HG03521 (cell line): ENCODE results near the gene PHKB.
"Not testable (repeated sequence)": the region's sequence is repeated elsewhere in the genome, so short reads cannot be mapped to it uniquely, and the experiment has no call there.

Experiments
- ATAC-seq: cut with Tn5 transposase; IDR thresholded peaks from one replicate; pipeline ENCODE4 v1.9.1; 2021; ENCODE audit warnings: mild to moderate bottlenecking, moderate library complexity; ENCODE audit not compliant: unreplicated experiment

PHKB gene

GRCh38 chr16:47554587-47554986, 93.5 kb downstream of the PHKB start:
- ATAC-seq = not testable (repeated sequence)

DNA sequence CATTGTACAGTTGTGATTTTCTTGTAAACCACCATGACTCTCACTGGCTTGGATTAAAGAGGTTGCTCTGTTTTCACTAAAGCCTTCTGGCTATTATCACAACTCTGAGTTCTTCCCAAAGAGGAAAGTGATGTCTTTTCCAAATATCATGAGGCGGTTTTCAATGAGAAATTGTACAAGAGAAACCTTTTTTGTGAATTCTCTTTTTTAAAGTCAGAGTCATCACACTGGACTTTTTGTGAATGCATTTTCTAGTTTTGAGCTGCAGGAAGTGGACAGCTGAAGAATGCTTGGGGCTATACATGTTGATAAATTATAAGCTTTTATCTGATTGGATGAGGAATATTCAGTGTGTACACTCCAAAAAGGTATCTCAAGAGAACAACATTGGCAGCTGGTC, 100.2 kb downstream of the PHKB start:
- ATAC-seq = no peak

- ATAC-seq = no peak
These were observed 101.2 kb downstream of the PHKB start for GRCh38 chr16:47562366-47562765.

DNA sequence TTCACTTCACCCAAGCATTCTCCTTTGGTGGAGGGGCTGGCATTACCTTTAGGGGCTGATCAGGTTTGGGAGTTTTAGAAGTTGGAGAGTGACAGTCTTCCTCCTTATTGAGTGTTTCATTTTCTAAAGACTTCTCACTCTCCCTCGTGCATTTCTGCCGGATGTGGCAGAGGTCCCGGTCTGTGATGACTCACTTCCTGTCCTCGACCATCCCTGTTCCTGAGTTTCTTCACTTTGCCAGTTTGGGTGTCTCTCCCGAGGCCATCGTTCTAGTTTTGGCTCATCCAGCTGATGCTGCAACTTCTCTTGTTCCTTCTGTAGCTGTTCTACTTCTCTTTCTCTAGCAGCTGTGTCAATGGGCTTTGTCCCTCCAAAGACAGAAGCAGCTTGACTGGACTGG, 104.3 kb downstream of the PHKB start:
- no peak for ATAC-seq

DNA sequence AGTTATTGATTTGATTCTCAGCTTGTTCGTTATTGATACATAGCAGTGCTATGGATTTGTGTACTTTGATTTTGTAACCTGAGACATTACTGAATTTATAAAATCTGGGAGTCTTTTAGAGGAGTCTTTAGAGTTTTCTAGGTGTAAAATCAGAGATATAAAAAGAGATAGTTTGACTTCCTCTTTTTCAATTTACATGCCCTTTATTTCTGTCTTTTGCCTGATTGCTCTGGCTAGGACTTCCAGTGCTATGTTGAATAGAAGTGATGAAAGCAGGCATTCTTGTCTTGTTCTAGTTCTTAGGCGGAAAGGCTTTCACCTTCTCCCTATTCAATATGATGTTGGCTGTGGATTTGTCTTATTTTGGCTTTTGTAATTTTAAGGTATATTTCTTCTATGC, 106.2 kb downstream of the PHKB start:
- ATAC-seq = no peak

DNA sequence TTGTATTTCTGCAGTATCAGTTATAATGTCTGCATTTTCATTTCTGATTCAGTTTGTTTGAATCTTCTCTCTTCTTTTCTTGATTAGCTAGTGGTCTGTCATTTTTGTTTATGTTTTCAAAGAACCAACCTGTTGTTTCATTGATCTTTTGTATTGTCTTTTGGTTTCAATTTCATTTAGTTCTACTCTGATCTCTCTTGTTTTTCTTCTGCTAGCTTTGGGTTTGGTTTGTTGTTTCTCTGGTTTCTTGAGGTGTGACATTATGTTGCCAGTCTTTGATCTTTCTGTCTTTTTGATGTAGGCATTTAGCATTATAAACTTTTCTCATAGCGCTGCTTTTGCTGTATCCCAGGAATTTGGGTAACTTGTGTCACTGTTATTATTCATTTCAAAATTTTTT, 107.2 kb downstream of the PHKB start:
- no peak for ATAC-seq

DNA sequence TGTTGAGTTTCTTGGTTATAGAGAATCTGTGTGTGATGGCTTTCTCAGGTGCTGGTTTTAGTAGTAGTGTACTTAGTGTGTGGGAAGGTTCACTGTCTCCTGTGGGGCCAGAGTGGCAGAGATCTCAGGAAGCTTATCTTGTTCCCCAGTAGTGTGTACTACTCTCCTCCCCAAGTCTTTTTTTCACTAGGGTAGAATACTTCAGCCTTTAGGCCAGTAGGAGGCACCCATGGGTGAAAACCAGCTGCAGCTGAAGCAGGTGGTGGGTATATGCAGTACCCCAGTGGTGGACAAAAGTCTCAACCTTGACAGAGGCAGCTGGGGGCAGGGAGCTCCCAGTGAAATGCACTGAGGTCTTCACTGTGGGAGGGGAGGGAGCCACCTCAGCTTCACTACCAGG, 109.9 kb downstream of the PHKB start:
- no peak for ATAC-seq

- ATAC-seq = no peak
These were observed 110.6 kb downstream of the PHKB start for GRCh38 chr16:47571711-47572110.

DNA sequence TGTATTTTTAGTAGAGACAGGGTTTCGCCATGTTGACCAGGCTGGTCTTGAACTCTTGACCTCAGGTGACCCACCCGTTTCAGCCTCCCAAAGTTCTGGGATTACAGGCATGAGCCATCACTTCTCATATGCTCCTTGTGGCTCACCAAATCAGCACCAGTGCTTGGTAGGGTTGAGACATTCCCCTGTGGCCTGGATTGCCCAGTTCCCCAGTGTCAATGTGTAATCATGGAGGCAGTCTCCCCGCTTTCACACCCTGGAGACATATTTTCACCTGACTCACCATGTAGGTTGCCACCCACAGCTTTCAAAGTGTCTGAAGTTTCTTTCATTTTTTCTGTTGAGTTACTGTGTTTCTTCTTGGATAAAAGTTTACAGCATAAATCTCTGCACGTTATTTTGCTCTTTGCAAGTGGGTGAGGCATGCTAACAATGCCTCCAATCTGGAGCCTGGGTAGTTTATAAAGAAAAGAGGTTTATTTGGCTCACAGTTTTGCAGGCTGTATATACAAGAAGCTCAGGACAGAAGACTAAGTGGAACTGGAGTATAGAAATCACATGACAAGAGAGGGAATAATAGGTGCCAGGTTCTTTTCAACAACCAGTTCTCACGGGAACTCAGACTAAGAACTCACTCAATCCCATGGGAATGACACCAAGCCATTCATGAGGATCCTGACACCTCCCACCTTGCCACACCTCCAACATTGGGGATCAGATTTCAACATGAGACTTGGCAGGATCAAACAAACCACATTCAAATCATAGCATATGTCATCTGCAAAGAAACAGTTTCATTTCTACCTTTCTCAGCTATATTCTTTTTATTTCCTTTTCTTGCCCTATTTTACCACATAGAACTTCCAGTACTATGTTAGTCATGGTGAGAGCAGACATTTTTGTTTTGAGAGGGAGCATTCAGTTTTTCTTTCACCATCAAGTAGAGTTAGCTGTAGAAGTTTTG, 113.2 kb downstream of the PHKB start:
- ATAC-seq = no peak

- ATAC-seq = no peak
These were observed 115.9 kb downstream of the PHKB start for GRCh38 chr16:47577029-47577428.

- no peak for ATAC-seq
These were observed 116.9 kb downstream of the PHKB start for GRCh38 chr16:47578033-47578432.

GRCh38 chr16:47578573-47578972, 117.4 kb downstream of the PHKB start:
- no peak for ATAC-seq

DNA sequence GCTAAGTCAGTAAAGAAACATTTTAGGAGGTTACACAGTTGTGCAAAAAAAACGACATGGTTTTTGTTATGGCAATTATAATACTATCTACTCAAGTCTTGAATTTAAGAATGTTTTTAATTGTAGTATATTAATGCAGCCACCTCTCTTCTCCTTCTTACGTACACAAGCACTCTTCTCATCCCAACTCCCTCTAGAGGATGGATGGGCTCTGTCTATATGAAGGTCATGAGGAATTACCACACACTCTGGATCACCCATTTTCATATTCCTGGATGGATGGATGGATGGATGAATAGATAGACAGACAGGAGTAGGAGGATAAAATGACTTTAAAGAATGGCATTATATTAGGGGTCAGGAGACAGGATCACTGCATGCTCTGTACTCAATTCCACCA, 120.0 kb downstream of the PHKB start:
- ATAC-seq = no peak

DNA sequence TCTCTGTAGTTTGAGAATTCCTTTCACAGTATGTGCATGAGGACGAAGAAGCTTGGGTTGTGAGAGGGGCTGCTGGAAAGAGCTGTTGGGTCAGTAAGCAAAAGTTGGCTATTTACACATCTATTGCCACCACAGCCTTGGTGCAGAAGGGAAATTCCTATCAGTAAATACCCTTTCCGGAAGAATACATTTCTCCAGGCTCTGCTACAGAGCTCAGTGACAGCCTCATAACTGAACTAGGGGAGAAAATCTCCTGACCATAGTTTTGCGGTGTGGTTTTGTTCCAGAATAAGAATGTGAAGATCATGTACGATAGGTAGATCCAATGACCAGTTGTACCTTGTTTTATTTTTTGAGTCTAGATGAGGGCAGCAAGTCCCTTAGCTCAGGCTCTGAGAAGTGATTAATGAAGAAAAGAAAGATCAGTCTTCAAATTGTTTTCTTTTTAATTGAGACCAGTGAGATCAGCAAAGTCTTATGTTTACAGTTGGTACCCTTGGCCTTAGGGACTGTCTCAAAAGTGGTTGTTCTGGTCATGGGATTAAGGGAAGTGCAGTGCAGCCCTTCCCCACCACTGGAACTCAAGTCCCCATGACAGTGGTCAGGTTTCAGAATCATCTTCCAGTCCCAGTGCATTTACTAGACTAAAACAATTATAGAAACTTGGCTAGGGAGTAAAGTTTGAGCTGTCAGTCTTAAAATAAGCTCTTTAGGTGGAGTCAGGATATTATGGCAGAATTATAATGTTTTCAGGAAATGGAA, 123.5 kb downstream of the PHKB start:
- ATAC-seq = no peak

- no peak for ATAC-seq
These were observed 125.0 kb downstream of the PHKB start for GRCh38 chr16:47586121-47586520.

DNA sequence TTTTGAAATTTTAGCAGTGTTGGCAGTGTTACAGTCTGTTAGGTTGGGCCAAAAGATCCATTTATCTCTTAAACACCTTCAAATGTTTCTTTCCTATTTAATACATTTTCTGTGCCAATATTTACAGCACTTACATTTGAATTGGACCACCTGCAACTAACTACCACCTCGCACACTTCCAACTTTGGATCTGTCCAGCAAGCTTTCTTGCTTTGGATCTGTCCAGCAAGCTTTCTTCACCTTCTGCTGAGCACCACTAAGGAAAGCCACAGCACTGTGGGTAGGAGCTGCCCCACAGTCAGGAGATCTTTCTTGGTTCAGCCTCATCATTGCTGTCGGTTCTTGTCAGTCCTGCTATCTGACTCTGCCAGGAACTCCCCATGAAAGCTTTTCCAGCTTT, 129.3 kb downstream of the PHKB start:
- ATAC-seq = no peak

GRCh38 chr16:47592232-47592631, 131.1 kb downstream of the PHKB start:
- ATAC-seq = no peak

DNA sequence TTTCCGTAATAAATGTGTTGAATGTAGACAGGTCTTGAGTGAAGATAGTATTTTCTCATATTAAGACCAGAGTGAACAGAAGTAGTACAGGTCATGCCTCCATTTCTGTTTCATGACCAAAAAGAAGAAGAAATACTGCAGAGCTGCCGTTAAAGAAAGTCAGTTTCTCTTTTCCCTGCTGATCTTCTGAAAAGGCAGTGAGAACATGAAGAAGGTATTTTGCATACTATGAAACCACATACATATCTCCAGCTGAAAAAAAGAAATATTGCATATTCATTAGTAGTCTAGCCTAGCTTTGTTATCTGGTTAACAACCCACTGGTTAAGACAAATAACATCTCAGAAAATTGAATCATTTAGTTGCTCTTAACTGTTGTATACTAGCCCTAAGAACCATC, 138.4 kb downstream of the PHKB start:
- peak; percentile 78 for ATAC-seq

DNA sequence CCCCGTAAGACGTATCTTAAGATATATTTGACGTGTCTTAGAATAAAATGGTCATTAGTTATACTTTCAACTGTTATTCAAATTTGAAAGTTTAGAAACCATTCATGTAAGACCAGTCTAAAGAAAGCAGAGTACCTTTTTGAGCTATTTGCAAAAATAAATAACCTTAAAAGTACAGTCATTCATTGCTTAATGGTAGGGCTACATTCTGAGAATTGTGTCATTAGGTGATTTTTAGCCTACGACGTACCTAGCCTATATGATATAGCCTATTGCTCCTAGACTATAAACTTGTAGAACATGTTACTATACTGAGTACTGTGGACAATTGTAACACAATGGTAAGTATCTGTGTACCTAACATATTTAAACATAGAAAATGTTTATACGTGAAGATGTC, 139.2 kb downstream of the PHKB start:
- no peak for ATAC-seq

DNA sequence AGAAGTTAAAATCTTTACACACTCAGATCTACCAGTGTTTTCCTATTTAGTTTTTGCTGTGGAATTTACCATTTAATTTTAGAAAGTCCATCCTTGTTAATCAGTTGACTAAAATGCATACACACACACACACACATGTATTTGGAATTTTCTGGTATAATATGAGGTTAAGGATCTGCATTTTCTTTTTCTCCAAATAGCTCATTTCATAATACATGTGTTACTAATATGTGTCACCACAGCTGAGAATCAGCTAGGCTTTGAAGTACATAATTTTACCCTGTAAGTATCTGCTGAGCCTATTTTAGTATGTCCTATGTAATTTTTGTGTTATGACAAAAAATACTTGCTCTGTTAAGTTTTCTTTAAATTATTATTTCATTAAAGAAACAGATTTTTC, 143.2 kb downstream of the PHKB start:
- no peak for ATAC-seq

GRCh38 chr16:47611042-47611441, 149.9 kb downstream of the PHKB start:
- no peak for ATAC-seq

DNA sequence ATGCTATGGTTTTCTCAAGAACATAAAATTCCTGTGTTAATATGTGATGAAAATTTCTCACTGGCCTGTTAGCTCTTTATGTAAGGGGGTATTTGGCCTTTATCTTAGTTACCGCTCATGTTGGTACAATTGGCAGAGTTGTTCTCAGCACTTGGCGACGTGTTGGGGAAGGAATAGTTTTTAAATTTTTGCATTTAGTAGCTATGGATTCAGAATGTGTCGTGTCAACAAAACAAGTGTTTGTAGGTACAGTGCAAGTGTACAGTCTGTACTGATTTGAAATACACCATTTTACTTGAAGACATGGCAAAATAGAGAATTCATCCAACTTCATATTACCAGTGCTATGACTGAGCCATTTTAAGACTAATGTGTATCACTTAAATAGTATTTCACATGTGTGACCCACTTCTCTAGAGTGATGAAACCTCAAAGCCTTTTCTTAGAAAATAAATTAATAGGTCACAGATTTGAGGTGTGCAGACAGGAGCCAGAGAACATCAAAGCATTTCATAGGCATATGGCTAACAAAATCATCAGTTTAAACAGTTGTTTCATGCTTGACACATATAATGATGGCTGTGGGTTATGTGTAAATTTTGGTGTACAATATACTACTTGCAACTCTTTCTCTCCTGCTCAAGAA, 150.8 kb downstream of the PHKB start:
- ATAC-seq = no peak
